Parathyroid adenoma (tissue), 2 donors: ENCODE results near the gene HAGHL.

ENCODE experiments used
- H2AFZ ChIP-seq: fragments of 300-600 bp; sonication (generic); one replicate; pipeline ENCODE4 v1.7.0; 2017; ENCODE audit warnings: antibody characterized with exemption, mild to moderate bottlenecking
- H3K27ac ChIP-seq: fragments of 300-600 bp; sonication (generic); one replicate; pipeline ENCODE4 v1.7.0; 2017
- H3K27me3 ChIP-seq: fragments of 300-600 bp; sonication (generic); one replicate; pipeline ENCODE4 v1.7.0; 2017; ENCODE audit warnings: low read length; ENCODE audit not compliant: control insufficient read depth, insufficient read depth
- H3K36me3 ChIP-seq: fragments of 300-600 bp; sonication (generic); one replicate; pipeline ENCODE4 v1.7.0; 2017; ENCODE audit warnings: low read length; ENCODE audit not compliant: control insufficient read depth, insufficient read depth
- H3K4me1 ChIP-seq: fragments of 300-600 bp; sonication (generic); one replicate; pipeline ENCODE4 v1.7.0; 2017; ENCODE audit warnings: control low read depth
- H3K4me2 ChIP-seq: fragments of 300-600 bp; sonication (generic); one replicate; pipeline ENCODE4 v1.7.0; 2017; ENCODE audit warnings: low read length
- H3K4me3 ChIP-seq: fragments of 300-600 bp; sonication (generic); one replicate; pipeline ENCODE4 v1.7.0; 2017; ENCODE audit warnings: low read depth, low read length
- H3K79me2 ChIP-seq: fragments of 300-600 bp; sonication (generic); one replicate; pipeline ENCODE4 v1.7.0; 2017; ENCODE audit warnings: control low read depth
- H3K9ac ChIP-seq: fragments of 300-600 bp; sonication (generic); one replicate; pipeline ENCODE4 v1.7.0; 2017; ENCODE audit warnings: mild to moderate bottlenecking
- H3K9me3 ChIP-seq: fragments of 300-600 bp; sonication (generic); one replicate; pipeline ENCODE4 v1.7.0; 2017; ENCODE audit warnings: low read length; ENCODE audit not compliant: control insufficient read depth
- CTCF ChIP-seq: fragments of 300-600 bp; sonication (generic); IDR thresholded peaks from one replicate; pipeline ENCODE4 v1.7.0; 2017; ENCODE audit warnings: antibody characterized with exemption, mild to moderate bottlenecking
- donor health status: primary hyperparathyroidism.

Gene HAGHL

GRCh38 chr16:727291-727977, 528 bp downstream of the HAGHL start:
- Histone ChIP-seq H3K79me2 (no peaks in the 10 kb centered on the region), H3K4me3 (peak overlapping the region; percentile 83), H3K27me3 (no peaks in the 10 kb centered on the region), H3K4me1 (peaks cover 9% of the 10 kb centered on the region), H3K36me3 (no peaks in the 10 kb centered on the region), H3K4me2 (peak overlapping the region; percentile 98), H2AFZ (peak overlapping the region; percentile 48), H3K27ac (no peak overlapping the region), H3K9me3 (no peaks in the 10 kb centered on the region), H3K9ac (no peak overlapping the region)
- TF ChIP-seq CTCF: no peak

GRCh38 chr16:728131-728889, 1.4 kb downstream of the HAGHL start:
- Histone ChIP-seq H3K9me3 (no peaks in the 10 kb centered on the region), H3K27me3 (no peaks in the 10 kb centered on the region), H3K9ac (no peak overlapping the region), H2AFZ (no peak overlapping the region), H3K4me2 (peak overlapping the region; percentile 51), H3K36me3 (no peaks in the 10 kb centered on the region), H3K27ac (no peak overlapping the region), H3K4me3 (peak overlapping the region; percentile 31), H3K4me1 (peaks cover 9% of the 10 kb centered on the region), H3K79me2 (no peaks in the 10 kb centered on the region)
- TF ChIP-seq CTCF: no peak

- Histone ChIP-seq H3K27ac (no peak overlapping the region), H3K79me2 (no peaks in the 10 kb centered on the region), H3K4me2 (no peak overlapping the region), H3K4me1 (peaks cover 9% of the 10 kb centered on the region), H2AFZ (no peak overlapping the region), H3K27me3 (no peaks in the 10 kb centered on the region), H3K9me3 (no peaks in the 10 kb centered on the region), H3K36me3 (no peaks in the 10 kb centered on the region), H3K9ac (no peak overlapping the region), H3K4me3 (no peak overlapping the region)
- TF ChIP-seq CTCF: no peak
Measured at GRCh38 chr16:728890-729744, 2.2 kb downstream of the HAGHL start.

- H3K27ac ChIP-seq: no peak overlapping the region
Measured at GRCh38 chr16:729768-730665, 3.1 kb downstream of the HAGHL start.

More at GRCh38 chr16:729768-730665, 3.1 kb downstream of the HAGHL start:
- H3K36me3 ChIP-seq: no peaks in the 10 kb centered on the region
- H3K79me2 ChIP-seq: no peaks in the 10 kb centered on the region
- TF ChIP-seq CTCF: no peak
- no peak overlapping the region for H3K4me2 ChIP-seq
- no peak overlapping the region for H2AFZ ChIP-seq
- no peak overlapping the region for H3K4me3 ChIP-seq
- peaks cover 9% of the 10 kb centered on the region for H3K4me1 ChIP-seq
- H3K9ac ChIP-seq: no peak overlapping the region
- H3K27me3 ChIP-seq: no peaks in the 10 kb centered on the region
- H3K9me3 ChIP-seq: no peaks in the 10 kb centered on the region
